Endometrial microvascular endothelial cells (primary cell): ENCODE measurements around the gene CPXM1. TPM values are rescaled to one million over a fixed set of nuclear protein-coding genes. Genes with fewer than 3 reads are reported as not detected.
"Not testable (repeated sequence)": the region's sequence is repeated elsewhere in the genome, so short reads cannot be mapped to it uniquely, and the experiment has no call there.

Experiments
- in situ Hi-C: cut with HindIII; loops from 2 replicates; pipeline ENCODE4 v1.10.0; 2017; ENCODE audit warnings: low sequenced_read_pairs, low pct_unique_long_range_greater_than_20kb; ENCODE audit errors: inconsistent ontology term
- total RNA-seq: library from RNA; depleted of rRNA; stranded (reverse); fragments of >200 nt; gene quantifications from one replicate; pipeline ENCODE4 v1.2.3, GENCODE V29; 2015; ENCODE audit errors: inconsistent ontology term

CPXM1 gene
- total RNA-seq, 1 donor from 2014 or later, result 0.93 TPM

GRCh38 chr20:2778602-2779321, 21.7 kb downstream of the CPXM1 start:
- in situ Hi-C loops, result no loop called here

GRCh38 chr20:2775139-2775538, 25.3 kb downstream of the CPXM1 start:
- in situ Hi-C loops, result no loop called here

- in situ Hi-C loops, result no loop called here
Measured at GRCh38 chr20:2773812-2774211, 26.6 kb downstream of the CPXM1 start.

GRCh38 chr20:2771631-2772080, 28.8 kb downstream of the CPXM1 start:
- in situ Hi-C loops, result no loop called here

- in situ Hi-C loops, result not testable (repeated sequence)
Measured at GRCh38 chr20:2770091-2770490, 30.3 kb downstream of the CPXM1 start.

- in situ Hi-C loops, result no loop called here
Measured at GRCh38 chr20:2768632-2769015, 31.8 kb downstream of the CPXM1 start.

- in situ Hi-C loops, result no loop called here
Measured at GRCh38 chr20:2767768-2768631, 32.4 kb downstream of the CPXM1 start.

- in situ Hi-C loops, result no loop called here
Measured at GRCh38 chr20:2763186-2763585, 37.2 kb downstream of the CPXM1 start.

GRCh38 chr20:2762578-2763131, 37.8 kb downstream of the CPXM1 start:
- in situ Hi-C loops, result no loop called here

GRCh38 chr20:2761885-2762284, 38.5 kb downstream of the CPXM1 start:
- in situ Hi-C loops, result no loop called here

GRCh38 chr20:2760952-2761305, 39.5 kb downstream of the CPXM1 start:
- in situ Hi-C loops, result no loop called here

GRCh38 chr20:2760297-2760951, 40.0 kb downstream of the CPXM1 start:
- in situ Hi-C loops, result no loop called here

GRCh38 chr20:2759603-2760296, 40.7 kb downstream of the CPXM1 start:
- in situ Hi-C loops, result no loop called here

GRCh38 chr20:2759143-2759542, 41.3 kb downstream of the CPXM1 start:
- in situ Hi-C loops, result no loop called here

GRCh38 chr20:2757969-2758368, 42.5 kb downstream of the CPXM1 start:
- in situ Hi-C loops, result no loop called here

- in situ Hi-C loops, result no loop called here
Measured at GRCh38 chr20:2757001-2757400, 43.4 kb downstream of the CPXM1 start.

GRCh38 chr20:2756056-2756611, 44.3 kb downstream of the CPXM1 start:
- in situ Hi-C loops, result no loop called here

- in situ Hi-C loops, result no loop called here
Measured at GRCh38 chr20:2755451-2756055, 44.9 kb downstream of the CPXM1 start.
